Astrocyte (in vitro differentiated cells and primary cell): Measurements from ENCODE around the gene C1QL1. TPM values are rescaled to one million over a fixed set of nuclear protein-coding genes. Genes with fewer than 3 reads are reported as not detected.
A peak's percentile ranks its signal among the peaks of the same experiment; 100 is the strongest.

Source experiments
- DNase-seq: peaks from one replicate; pipeline ENCODE4 v3.0.0-alpha.2; 2010; ENCODE audit warnings: low read depth
- FAIRE-seq: peaks from 2 replicates; lab custom pipeline; 2011; peaks lifted over from hg19 to GRCh38; lab: Jason Lieb, UNC
- H2AFZ ChIP-seq: 2 replicates; pipeline ENCODE4 v1.6.0; 2012; ENCODE audit warnings: low read depth, low read length, inconsistent platforms
- H3K27ac ChIP-seq: 2 replicates; pipeline ENCODE4 v1.5.1; 2011; ENCODE audit warnings: low read depth, low read length, inconsistent platforms
- H3K27me3 ChIP-seq: 2 replicates; pipeline ENCODE4 v1.6.0; 2011; ENCODE audit warnings: low read length, inconsistent platforms; ENCODE audit not compliant: insufficient read depth
- H3K36me3 ChIP-seq: 2 replicates; pipeline ENCODE4 v1.5.1; 2011; ENCODE audit warnings: low read length, inconsistent platforms; ENCODE audit not compliant: insufficient read depth
- H3K4me1 ChIP-seq: 2 replicates; pipeline ENCODE4 v1.5.1; 2011; ENCODE audit warnings: low read length, inconsistent platforms; ENCODE audit not compliant: insufficient read depth
- H3K4me2 ChIP-seq: 2 replicates; pipeline ENCODE4 v1.6.0; 2012; ENCODE audit warnings: low read length, inconsistent platforms
- H3K4me3 ChIP-seq: 2 replicates; pipeline ENCODE4 v1.5.1; 2011; ENCODE audit warnings: low read depth, mild to moderate bottlenecking, low read length, inconsistent platforms; ENCODE audit not compliant: insufficient read depth
- H3K79me2 ChIP-seq: 2 replicates; pipeline ENCODE4 v1.6.0; 2012; ENCODE audit warnings: mild to moderate bottlenecking, low read length, inconsistent platforms; ENCODE audit not compliant: insufficient read depth
- H3K9ac ChIP-seq: 2 replicates; pipeline ENCODE4 v1.6.0; 2012; ENCODE audit warnings: mild to moderate bottlenecking, low read length, inconsistent platforms
- H3K9me3 ChIP-seq: 2 replicates; pipeline ENCODE4 v1.5.1; 2012; ENCODE audit warnings: low read depth, mild to moderate bottlenecking, low read length, inconsistent platforms; ENCODE audit not compliant: insufficient read depth
- H4K20me1 ChIP-seq: 2 replicates; pipeline ENCODE4 v1.6.0; 2012; ENCODE audit warnings: low read length, inconsistent platforms; ENCODE audit not compliant: insufficient read depth
- H3K27ac Mint-ChIP-seq: one replicate; pipeline ENCODE4 v1.8.0; 2021; ENCODE audit warnings: mild to moderate bottlenecking, mixed read lengths; ENCODE audit not compliant: unreplicated experiment
- H3K27me3 Mint-ChIP-seq: one replicate; pipeline ENCODE4 v1.8.0; 2021; ENCODE audit warnings: low read depth, mixed read lengths; ENCODE audit not compliant: unreplicated experiment
- H3K36me3 Mint-ChIP-seq: one replicate; pipeline ENCODE4 v1.8.0; 2021; ENCODE audit warnings: low read depth, mixed read lengths; ENCODE audit not compliant: unreplicated experiment
- H3K4me1 Mint-ChIP-seq: one replicate; pipeline ENCODE4 v1.8.0; 2021; ENCODE audit warnings: low read depth, mixed read lengths; ENCODE audit not compliant: unreplicated experiment
- H3K4me3 Mint-ChIP-seq: one replicate; pipeline ENCODE4 v1.8.0; 2021; ENCODE audit warnings: mild to moderate bottlenecking, moderate library complexity, mixed read lengths; ENCODE audit not compliant: unreplicated experiment
- H3K9me3 Mint-ChIP-seq: one replicate; pipeline ENCODE4 v1.8.0; 2021; ENCODE audit warnings: mild to moderate bottlenecking, mixed read lengths; ENCODE audit not compliant: unreplicated experiment
- EZH2 ChIP-seq: IDR thresholded peaks from 2 replicates; pipeline ENCODE4 v1.6.1; 2012; ENCODE audit warnings: mild to moderate bottlenecking, low read length, inconsistent platforms; ENCODE audit not compliant: insufficient read depth
- total RNA-seq: library from RNA; stranded (reverse); gene quantifications from 2 replicates; pipeline ENCODE4 v1.2.1, GENCODE V29; 2021
- TF ChIP-seq, protein P1 (sequence below): IDR thresholded peaks from 2 replicates; pipeline ENCODE4 v1.5.1; 2011; ENCODE audit warnings: low read depth, mild to moderate bottlenecking, inconsistent platforms, low read length, moderate library complexity; ENCODE audit not compliant: insufficient read depth

The C1QL1 gene
- total RNA-seq, 1 donor from 2014 or later, result not detected

DNA sequence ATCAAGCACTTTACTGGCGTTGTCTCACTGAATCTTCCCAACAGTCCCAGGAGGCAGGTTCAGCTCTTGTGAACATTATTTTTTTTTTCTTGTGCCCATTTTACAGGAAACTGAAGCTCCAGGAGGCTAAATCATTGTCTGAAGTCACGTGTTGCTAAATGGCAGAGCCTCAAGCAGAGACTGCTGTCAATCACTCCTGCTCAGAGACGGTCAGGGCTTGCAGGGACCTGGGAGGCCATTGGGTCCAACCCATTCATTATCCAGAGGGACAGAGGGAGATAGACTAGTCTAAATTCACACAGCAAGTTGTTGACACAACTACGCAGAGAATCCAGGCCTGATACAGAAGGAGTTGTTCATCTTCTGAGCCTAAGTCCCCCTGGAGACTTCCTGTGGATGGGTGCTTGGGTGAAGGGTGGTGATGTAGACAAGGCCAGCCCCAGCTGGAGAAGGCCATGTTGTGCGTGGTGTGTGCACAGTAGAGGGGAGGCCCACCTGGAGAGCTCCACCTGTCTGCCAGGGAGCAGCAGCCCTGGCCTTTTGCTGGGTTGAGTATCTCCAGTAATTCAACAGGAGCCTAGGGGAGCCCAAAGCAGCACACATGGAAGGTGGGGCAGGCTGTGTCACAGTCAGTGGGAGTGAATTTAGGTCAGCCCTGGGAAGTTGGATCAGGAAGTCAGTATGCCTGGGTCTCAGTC, 24.3 kb upstream of the C1QL1 start:
- H3K27ac Mint-ChIP-seq, result no peak overlapping the region
- Histone ChIP-seq H2AFZ (no peak overlapping the region), H3K27me3 (peaks cover under 1% of the 10 kb centered on the region), H3K4me2 (no peak overlapping the region), H3K4me3 (no peak overlapping the region), H3K4me1 (no peaks in the 10 kb centered on the region), H4K20me1 (no peaks in the 10 kb centered on the region), H3K79me2 (no peaks in the 10 kb centered on the region), H3K9me3 (no peaks in the 10 kb centered on the region), H3K9ac (no peak overlapping the region), H3K27ac (no peak overlapping the region), H3K36me3 (no peaks in the 10 kb centered on the region)
- H3K9me3 Mint-ChIP-seq, result peaks cover 4% of the 10 kb centered on the region
- TF ChIP-seq, protein P1, sequence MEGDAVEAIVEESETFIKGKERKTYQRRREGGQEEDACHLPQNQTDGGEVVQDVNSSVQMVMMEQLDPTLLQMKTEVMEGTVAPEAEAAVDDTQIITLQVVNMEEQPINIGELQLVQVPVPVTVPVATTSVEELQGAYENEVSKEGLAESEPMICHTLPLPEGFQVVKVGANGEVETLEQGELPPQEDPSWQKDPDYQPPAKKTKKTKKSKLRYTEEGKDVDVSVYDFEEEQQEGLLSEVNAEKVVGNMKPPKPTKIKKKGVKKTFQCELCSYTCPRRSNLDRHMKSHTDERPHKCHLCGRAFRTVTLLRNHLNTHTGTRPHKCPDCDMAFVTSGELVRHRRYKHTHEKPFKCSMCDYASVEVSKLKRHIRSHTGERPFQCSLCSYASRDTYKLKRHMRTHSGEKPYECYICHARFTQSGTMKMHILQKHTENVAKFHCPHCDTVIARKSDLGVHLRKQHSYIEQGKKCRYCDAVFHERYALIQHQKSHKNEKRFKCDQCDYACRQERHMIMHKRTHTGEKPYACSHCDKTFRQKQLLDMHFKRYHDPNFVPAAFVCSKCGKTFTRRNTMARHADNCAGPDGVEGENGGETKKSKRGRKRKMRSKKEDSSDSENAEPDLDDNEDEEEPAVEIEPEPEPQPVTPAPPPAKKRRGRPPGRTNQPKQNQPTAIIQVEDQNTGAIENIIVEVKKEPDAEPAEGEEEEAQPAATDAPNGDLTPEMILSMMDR, result no peak
- DNase-seq (no peak), FAIRE-seq (no peak)
- H3K36me3 Mint-ChIP-seq, result peaks cover 2% of the 10 kb centered on the region
- H3K27me3 Mint-ChIP-seq, result peaks cover 64% of the 10 kb centered on the region
- no peak overlapping the region for H3K4me3 Mint-ChIP-seq
- H3K4me1 Mint-ChIP-seq, result peaks cover 2% of the 10 kb centered on the region

DNA sequence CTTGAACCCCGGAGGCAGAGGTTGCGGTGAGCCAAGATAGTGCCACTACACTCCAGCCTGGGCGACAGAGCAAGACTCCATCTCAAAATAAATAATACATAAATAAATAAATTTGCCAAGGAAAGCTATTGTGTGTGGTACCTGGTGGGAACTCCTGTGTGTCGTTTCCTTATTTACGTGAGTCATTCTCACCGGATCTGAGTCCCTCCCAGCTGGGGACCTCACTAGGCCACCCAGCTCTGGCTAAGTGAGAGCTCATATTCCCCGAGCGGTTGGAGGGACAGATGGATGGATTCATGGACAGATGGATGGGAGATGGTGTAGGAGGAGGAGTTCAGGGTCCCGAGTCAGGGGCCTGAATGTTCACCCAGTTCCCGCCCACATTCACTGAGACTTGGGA, 22.9 kb upstream of the C1QL1 start:
- Mint-ChIP-seq H3K4me3 (no peak overlapping the region), H3K4me1 (peaks cover 4% of the 10 kb centered on the region), H3K27me3 (peaks cover 53% of the 10 kb centered on the region), H3K9me3 (peaks cover 4% of the 10 kb centered on the region), H3K27ac (peak overlapping the region; percentile 12), H3K36me3 (peaks cover 2% of the 10 kb centered on the region)
- Histone ChIP-seq H4K20me1 (no peaks in the 10 kb centered on the region), H3K9ac (no peak overlapping the region), H3K79me2 (no peaks in the 10 kb centered on the region), H3K4me1 (no peaks in the 10 kb centered on the region), H3K9me3 (no peaks in the 10 kb centered on the region), H3K4me3 (no peak overlapping the region), H3K27ac (no peak overlapping the region), H3K27me3 (peaks cover under 1% of the 10 kb centered on the region), H2AFZ (no peak overlapping the region), H3K36me3 (no peaks in the 10 kb centered on the region), H3K4me2 (no peak overlapping the region)
- FAIRE-seq, result no peak
- no peak for TF ChIP-seq EZH2
- TF ChIP-seq, protein P1, result no peak
- no peak for DNase-seq

DNA sequence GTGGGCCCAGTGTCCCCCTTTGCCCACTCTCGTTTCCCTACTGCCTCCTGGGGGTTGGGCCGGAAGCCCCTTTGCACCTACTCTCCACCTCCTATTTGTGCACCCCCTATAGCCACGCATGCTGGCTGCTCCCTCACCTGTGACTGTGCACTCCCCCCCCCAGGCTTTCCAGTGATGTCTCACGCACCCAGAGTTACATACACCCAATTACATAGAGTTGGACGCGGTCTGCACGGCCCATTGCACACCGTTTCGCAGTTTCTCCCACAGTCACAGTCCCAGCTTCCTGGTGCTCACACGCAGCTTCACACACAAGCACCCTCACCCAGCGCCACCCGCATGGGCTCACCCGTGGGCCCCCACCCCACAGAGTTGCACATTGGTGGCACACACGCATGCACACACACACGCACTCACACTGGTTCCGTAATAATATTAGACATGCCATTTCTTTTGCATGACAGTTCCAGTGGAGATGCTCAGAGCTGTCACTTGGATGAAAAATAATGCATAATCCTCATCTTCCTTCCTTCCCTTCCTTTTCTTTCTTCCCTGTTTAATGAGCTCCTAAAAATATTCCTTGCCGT, 21.5 kb upstream of the C1QL1 start:
- H3K4me2 ChIP-seq, result no peak overlapping the region
- no peaks in the 10 kb centered on the region for H3K79me2 ChIP-seq
- no peaks in the 10 kb centered on the region for H3K4me1 ChIP-seq
- H3K9me3 ChIP-seq, result no peaks in the 10 kb centered on the region
- TF ChIP-seq, protein P1, result no peak
- TF ChIP-seq EZH2, result no peak
- no peak overlapping the region for H3K4me3 ChIP-seq
- peaks cover 55% of the 10 kb centered on the region for H3K27me3 Mint-ChIP-seq
- no peak overlapping the region for H3K9ac ChIP-seq
- peaks cover 4% of the 10 kb centered on the region for H3K4me1 Mint-ChIP-seq
- H3K27ac Mint-ChIP-seq, result no peak overlapping the region
- peaks cover 4% of the 10 kb centered on the region for H3K27me3 ChIP-seq
- H3K27ac ChIP-seq, result no peak overlapping the region
- H4K20me1 ChIP-seq, result no peaks in the 10 kb centered on the region
- no peak overlapping the region for H3K4me3 Mint-ChIP-seq
- no peak overlapping the region for H2AFZ ChIP-seq
- no peaks in the 10 kb centered on the region for H3K36me3 ChIP-seq
- H3K9me3 Mint-ChIP-seq, result peaks cover 4% of the 10 kb centered on the region
- FAIRE-seq, result no peak
- DNase-seq, result no peak
- H3K36me3 Mint-ChIP-seq, result peaks cover 2% of the 10 kb centered on the region
